Loucy (cell line): ENCODE measurements around the gene KANK2.

ENCODE experiments used
- CTCF ChIP-seq: fragments of 200-600 bp; sonication (generic); conservative IDR thresholded peaks from 2 replicates; pipeline ENCODE4 v1.5.1; 2014; ENCODE audit warnings: mild to moderate bottlenecking, antibody characterized with exemption, low read length
- EZH2phosphoT487 ChIP-seq: fragments of 200-600 bp; IDR thresholded peaks from 2 replicates; pipeline ENCODE4 v1.6.1; 2018; ENCODE audit warnings: antibody characterized with exemption, mild to moderate bottlenecking, moderate library complexity, borderline replicate concordance

- TF ChIP-seq CTCF (no peak), EZH2phosphoT487 (no peak)
Measured at GRCh38 chr19:11243798-11244169, 46.4 kb upstream of the KANK2 start.
